Left ventricle myocardium inferior (tissue), 1 donor: ENCODE data around the gene FBP1. TPM values are rescaled to one million over a fixed set of nuclear protein-coding genes. Genes with fewer than 3 reads are reported as not detected.

Experiments used
- DNase-seq: peaks from one replicate; pipeline ENCODE4 v3.0.0-alpha.2; 2020
- H3K27ac ChIP-seq: fragments of 200-600 bp; replicated peaks from 2 replicates; pipeline ENCODE4 v1.8.0; 2021
- H3K27me3 ChIP-seq: fragments of 200-600 bp; 2 replicates; pipeline ENCODE4 v1.8.0; 2021; ENCODE audit warnings: low read depth
- H3K36me3 ChIP-seq: fragments of 200-600 bp; 2 replicates; pipeline ENCODE4 v1.8.0; 2021
- H3K4me1 ChIP-seq: fragments of 200-600 bp; 2 replicates; pipeline ENCODE4 v1.8.0; 2021
- H3K4me3 ChIP-seq: fragments of 200-600 bp; 2 replicates; pipeline ENCODE4 v1.8.0; 2021; ENCODE audit warnings: mild to moderate bottlenecking, moderate library complexity
- H3K9me3 ChIP-seq: fragments of 200-600 bp; replicated peaks from 2 replicates; pipeline ENCODE4 v1.8.0; 2021
- intact Hi-C: fragments of 100-400 bp; cut with micrococcal nuclease; formaldehyde crosslinking; loops from one replicate; pipeline ENCODE4 v1.11.0; 2022
- long read RNA-seq: library from polyadenylated mRNA; unstranded; transcript quantifications from one replicate; pipeline ENCODE4 v2.0.0, GENCODE V29; 2021
- total RNA-seq: library from RNA; stranded (reverse); fragmentation: NEBNext Ultra II Directional; extraction: Animal tissue kit (Norgen Biotek cat#: 25700); gene quantifications from one replicate; pipeline ENCODE4 v1.2.1, GENCODE V29; 2021
- TF ChIP-seq, protein P1 (sequence below): fragments of 200-600 bp; IDR thresholded peaks from 2 replicates; pipeline ENCODE4 v1.8.0; 2021; ENCODE audit warnings: antibody characterized with exemption, mild to moderate bottlenecking, borderline replicate concordance
- donor health status: DM: no; HTN: yes; CAD: no; lungs with severe emphysema.

The FBP1 gene
- 0.74 TPM for total RNA-seq
- long read RNA-seq, partial matches to known transcripts = 0 of 1 reads
- long read RNA-seq, other reads (novel, unspliced or antisense) = 0 of 1 reads

DNA sequence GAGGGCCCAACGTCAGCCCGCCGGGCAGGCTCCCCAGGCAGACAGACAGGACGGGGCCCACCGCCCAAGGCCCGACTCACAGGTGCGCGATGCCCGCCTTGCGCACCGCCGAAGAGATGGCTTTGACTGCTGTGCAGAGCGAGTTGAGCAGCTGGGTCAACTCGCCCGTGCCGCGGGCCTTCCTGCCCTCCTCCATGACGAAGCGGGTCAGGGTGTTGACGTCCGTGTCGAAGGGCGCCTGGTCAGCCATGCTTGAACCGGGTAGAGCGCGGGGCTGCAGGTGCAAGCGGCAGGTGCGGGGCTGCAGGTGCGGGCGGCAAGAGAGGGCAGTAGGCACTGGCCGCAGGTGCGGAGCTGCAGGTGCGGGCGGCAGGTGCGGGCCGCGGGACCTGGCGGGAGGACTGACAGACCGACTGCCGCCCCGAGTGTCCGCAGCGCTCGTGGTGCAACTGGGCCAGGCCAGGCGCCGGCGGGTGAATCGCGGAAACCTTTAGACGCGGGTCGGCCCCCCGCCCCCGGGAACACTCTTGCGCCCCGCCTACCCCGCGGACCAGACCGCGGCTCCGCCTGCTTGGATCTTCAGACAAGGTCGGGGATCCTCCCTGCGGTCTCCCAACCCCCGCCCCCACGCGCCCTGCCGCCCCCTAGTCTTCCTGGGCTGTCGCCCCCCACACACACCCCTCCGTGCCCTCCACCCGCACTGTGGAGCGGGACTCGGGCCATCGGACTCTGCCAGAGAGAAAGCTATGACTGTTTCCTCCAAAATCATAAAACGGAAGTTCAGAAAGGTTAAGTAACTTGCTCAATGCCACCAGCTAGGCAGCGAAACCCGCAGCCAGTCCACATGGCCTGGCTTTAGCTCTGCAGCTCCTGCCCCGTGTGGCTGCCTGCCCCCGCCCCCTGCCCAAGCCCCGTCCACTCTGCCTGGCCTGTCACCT is at the start of gene FBP1:
Gene FBP1, minus strand, starts transcription at position 458 of the 938 bp plus-strand sequence. Its CDS starts 208 bp downstream, at position 250.
- intact Hi-C loops = no loop called here
- Histone ChIP-seq H3K27me3 (peaks cover 33% of the 10 kb centered on the region), H3K36me3 (no peaks in the 10 kb centered on the region), H3K4me3 (peak within 1 kb of the TSS; percentile 78), H3K4me1 (peaks cover 16% of the 10 kb centered on the region), H3K27ac (no peak within 1 kb of the TSS), H3K9me3 (no peaks in the 10 kb centered on the region)
- TF ChIP-seq, protein P1, sequence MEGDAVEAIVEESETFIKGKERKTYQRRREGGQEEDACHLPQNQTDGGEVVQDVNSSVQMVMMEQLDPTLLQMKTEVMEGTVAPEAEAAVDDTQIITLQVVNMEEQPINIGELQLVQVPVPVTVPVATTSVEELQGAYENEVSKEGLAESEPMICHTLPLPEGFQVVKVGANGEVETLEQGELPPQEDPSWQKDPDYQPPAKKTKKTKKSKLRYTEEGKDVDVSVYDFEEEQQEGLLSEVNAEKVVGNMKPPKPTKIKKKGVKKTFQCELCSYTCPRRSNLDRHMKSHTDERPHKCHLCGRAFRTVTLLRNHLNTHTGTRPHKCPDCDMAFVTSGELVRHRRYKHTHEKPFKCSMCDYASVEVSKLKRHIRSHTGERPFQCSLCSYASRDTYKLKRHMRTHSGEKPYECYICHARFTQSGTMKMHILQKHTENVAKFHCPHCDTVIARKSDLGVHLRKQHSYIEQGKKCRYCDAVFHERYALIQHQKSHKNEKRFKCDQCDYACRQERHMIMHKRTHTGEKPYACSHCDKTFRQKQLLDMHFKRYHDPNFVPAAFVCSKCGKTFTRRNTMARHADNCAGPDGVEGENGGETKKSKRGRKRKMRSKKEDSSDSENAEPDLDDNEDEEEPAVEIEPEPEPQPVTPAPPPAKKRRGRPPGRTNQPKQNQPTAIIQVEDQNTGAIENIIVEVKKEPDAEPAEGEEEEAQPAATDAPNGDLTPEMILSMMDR = no peak
- DNase-seq = peak; percentile 41

DNA sequence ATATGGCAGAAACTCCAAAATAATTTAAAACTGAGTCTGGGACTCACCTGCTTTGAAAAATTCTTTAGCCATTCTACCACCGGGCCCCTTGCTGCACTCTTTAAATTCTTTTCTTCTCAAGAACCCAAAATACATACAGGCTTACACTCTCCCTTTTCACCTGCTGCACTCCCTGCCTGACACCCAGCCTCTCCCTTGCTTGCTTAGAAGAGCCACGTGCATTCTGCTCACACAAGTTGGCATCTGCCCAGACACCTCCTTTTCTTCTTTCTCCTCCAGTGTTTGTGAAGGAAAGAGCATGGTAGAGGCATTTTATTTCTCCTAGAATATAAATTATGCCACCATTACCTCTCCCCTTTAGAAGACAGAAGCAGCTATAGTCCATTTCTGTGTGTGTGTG is 48.1 kb upstream of the FBP1 start:
- DNase-seq = no peak
- H3K4me3 ChIP-seq = no peak overlapping the region
- no peaks in the 10 kb centered on the region for H3K27me3 ChIP-seq
- no peaks in the 10 kb centered on the region for H3K9me3 ChIP-seq
- TF ChIP-seq, protein P1 = no peak
- intact Hi-C loops = loop anchor here (10.0 kb wide), 1 partner anchor 87 kb away; no protein-coding TSS in a partner anchor
- peaks cover 5% of the 10 kb centered on the region for H3K4me1 ChIP-seq
- H3K36me3 ChIP-seq = no peaks in the 10 kb centered on the region
- no peak overlapping the region for H3K27ac ChIP-seq

DNA sequence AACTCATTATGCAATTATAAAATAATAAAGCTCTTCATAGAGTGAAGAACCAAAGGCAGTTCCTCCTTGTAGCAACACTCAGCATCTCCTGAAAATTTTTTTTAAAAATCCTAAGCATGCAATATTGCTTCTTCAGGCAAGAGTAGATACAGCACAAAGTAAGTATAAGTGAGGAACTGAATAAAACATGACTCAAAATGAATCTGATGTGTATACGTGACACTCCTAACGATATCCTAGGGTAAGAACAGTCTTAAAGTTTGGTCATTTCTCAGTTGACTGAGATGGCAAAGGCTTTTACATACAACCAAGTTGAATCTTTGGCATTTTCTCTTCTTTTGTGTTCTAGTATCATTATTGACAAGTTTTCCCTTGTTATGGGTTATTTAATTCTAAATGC is 46.0 kb upstream of the FBP1 start:
- H3K27ac ChIP-seq = no peak overlapping the region
- DNase-seq = no peak
- H3K4me1 ChIP-seq = peaks cover 10% of the 10 kb centered on the region
- no peaks in the 10 kb centered on the region for H3K36me3 ChIP-seq
- H3K4me3 ChIP-seq = no peak overlapping the region
- TF ChIP-seq, protein P1 = no peak
- no peaks in the 10 kb centered on the region for H3K27me3 ChIP-seq
- intact Hi-C loops = loop anchor here (10.0 kb wide), 1 partner anchor 89 kb away; no protein-coding TSS in a partner anchor
- no peaks in the 10 kb centered on the region for H3K9me3 ChIP-seq

DNA sequence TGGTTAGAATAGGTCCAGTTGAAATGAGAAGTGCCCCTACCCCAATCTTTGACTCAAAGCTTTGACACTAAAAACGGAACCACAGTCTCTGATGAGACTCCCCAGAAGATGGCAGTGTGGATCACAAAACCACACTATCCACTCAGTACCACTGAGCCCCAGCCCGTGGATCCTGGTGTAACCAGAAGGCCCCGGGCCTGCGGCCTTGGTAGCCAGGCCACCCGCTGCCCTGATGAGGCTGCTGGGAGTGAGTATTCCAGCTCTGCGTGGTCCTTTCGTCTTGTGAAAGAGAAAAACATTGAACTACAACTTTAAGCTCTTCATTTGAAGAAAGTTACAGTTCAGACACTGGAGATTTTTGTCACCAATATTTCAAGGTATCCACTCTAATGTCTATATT is 42.2 kb upstream of the FBP1 start:
- TF ChIP-seq, protein P1 = peak; percentile 86
- intact Hi-C loops = loop anchor here (10.0 kb wide), 1 partner anchor 93 kb away; no protein-coding TSS in a partner anchor
- Histone ChIP-seq H3K27me3 (no peaks in the 10 kb centered on the region), H3K4me1 (peaks cover 8% of the 10 kb centered on the region), H3K4me3 (no peak overlapping the region), H3K36me3 (no peaks in the 10 kb centered on the region), H3K27ac (peak overlapping the region; percentile 36), H3K9me3 (no peaks in the 10 kb centered on the region)
- peak; percentile 64 for DNase-seq

DNA sequence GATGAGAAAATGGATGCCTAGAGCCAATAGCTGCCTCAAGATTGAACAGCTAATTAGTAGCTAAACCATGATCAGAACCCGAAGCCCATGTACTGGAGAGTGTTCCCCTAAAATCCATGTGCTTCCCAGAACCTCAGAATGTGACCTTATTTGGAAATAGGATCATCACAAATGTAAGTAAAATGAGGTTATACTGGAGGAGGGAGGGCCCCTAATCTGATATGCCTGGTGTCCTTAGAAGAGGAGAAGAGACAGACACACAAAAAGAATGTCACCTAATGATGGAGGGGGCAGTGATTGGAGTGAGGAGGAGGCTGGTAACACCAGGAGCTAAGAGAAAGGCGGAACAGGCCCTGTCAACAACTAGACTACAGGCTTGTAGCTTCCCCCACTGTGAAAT is 41.3 kb upstream of the FBP1 start:
- H3K9me3 ChIP-seq = no peaks in the 10 kb centered on the region
- H3K36me3 ChIP-seq = no peaks in the 10 kb centered on the region
- H3K27ac ChIP-seq = no peak overlapping the region
- peaks cover 13% of the 10 kb centered on the region for H3K4me1 ChIP-seq
- intact Hi-C loops = loop anchor here (10.0 kb wide), 1 partner anchor 94 kb away; no protein-coding TSS in a partner anchor
- DNase-seq = no peak
- no peaks in the 10 kb centered on the region for H3K27me3 ChIP-seq
- no peak overlapping the region for H3K4me3 ChIP-seq
- TF ChIP-seq, protein P1 = no peak
